Muscle of leg (tissue), 11 donors: ENCODE results near the gene OR4D9. TPM values are rescaled to one million over a fixed set of nuclear protein-coding genes. Genes with fewer than 3 reads are reported as not detected.
A peak's percentile ranks its signal among the peaks of the same experiment; 100 is the strongest.

Source experiments
- DNase-seq: peaks from one replicate; pipeline ENCODE4 v3.0.0; 2013
- H3K27ac ChIP-seq: one replicate; pipeline ENCODE4 v1.5.1; 2013; ENCODE audit warnings: mild to moderate bottlenecking, low read length, control low read depth
- H3K27me3 ChIP-seq: one replicate; pipeline ENCODE4 v1.6.1; 2013; ENCODE audit warnings: low read length; ENCODE audit not compliant: control insufficient read depth, insufficient read depth
- H3K36me3 ChIP-seq: one replicate; pipeline ENCODE4 v1.6.1; 2013; ENCODE audit warnings: low read length; ENCODE audit not compliant: control insufficient read depth, insufficient read depth
- H3K4me1 ChIP-seq: one replicate; pipeline ENCODE4 v1.6.1; 2013; ENCODE audit warnings: low read length; ENCODE audit not compliant: control insufficient read depth, insufficient read depth
- H3K4me3 ChIP-seq: one replicate; pipeline ENCODE4 v1.5.1; 2013; ENCODE audit warnings: low read length, control low read depth
- H3K9me3 ChIP-seq: replicated peaks from 2 replicates; pipeline ENCODE4 v1.6.1; 2013; ENCODE audit warnings: low read depth, low read length; ENCODE audit not compliant: control insufficient read depth
- WGBS: methylation state at CpG from one replicate; pipeline ENCODE4 v1.1.5; 2013; ENCODE audit warnings: missing lambda C conversion rate; ENCODE audit not compliant: insufficient coverage; 5-methylcytosine and 5-hydroxymethylcytosine counted together
- polyA plus RNA-seq, 8 donors: library from polyadenylated mRNA; unstranded; fragments of 120-200 nt; gene quantifications; one replicate each; pipeline versions ENCODE4 v1.2.1 to v1.2.3, GENCODE V29; 2013; ENCODE audit warnings: inconsistent platforms in 1 of 8, low replicate concordance in 1 of 8; ENCODE audit not compliant: insufficient read length in 8 of 8, insufficient read depth in 1 of 8
- total RNA-seq: library from RNA; stranded (reverse); fragments of 120-200 nt; gene quantifications from one replicate; pipeline ENCODE4 v1.2.4, GENCODE V29; 2013

OR4D9 gene
- total and polyA plus RNA-seq, 9 donors = 0.01 to 0.18 (median 0.03) TPM; not detected in 1

GRCh38 chr11:59548309-59548656 lies 36.9 kb downstream of the OR4D9 start:
- no peaks in the 10 kb centered on the region for H3K36me3 ChIP-seq
- H3K9me3 ChIP-seq = no peaks in the 10 kb centered on the region
- no peak overlapping the region for H3K27ac ChIP-seq
- no peak for DNase-seq
- no peaks in the 10 kb centered on the region for H3K27me3 ChIP-seq
- no peaks in the 10 kb centered on the region for H3K4me1 ChIP-seq
- WGBS = no CpG with 5 or more reads among the region's 5 CpGs
- no peak overlapping the region for H3K4me3 ChIP-seq

- H3K27ac ChIP-seq = peak overlapping the region; percentile 95
- no peaks in the 10 kb centered on the region for H3K4me1 ChIP-seq
- peak overlapping the region; percentile 62 for H3K4me3 ChIP-seq
- no peaks in the 10 kb centered on the region for H3K9me3 ChIP-seq
- H3K27me3 ChIP-seq = no peaks in the 10 kb centered on the region
- WGBS = 0% methylated on average over 26 of the region's 31 CpGs
- DNase-seq = peak; percentile 96
- no peaks in the 10 kb centered on the region for H3K36me3 ChIP-seq
Measured at GRCh38 chr11:59550368-59550841, 39.1 kb downstream of the OR4D9 start.

GRCh38 chr11:59550842-59551658 lies 39.7 kb downstream of the OR4D9 start:
- H3K36me3 ChIP-seq = no peaks in the 10 kb centered on the region
- H3K4me3 ChIP-seq = peak overlapping the region; percentile 62
- DNase-seq = peak; percentile 95
- H3K27ac ChIP-seq = peak overlapping the region; percentile 95
- WGBS = 0% methylated on average over 17 of the region's 34 CpGs
- H3K9me3 ChIP-seq = no peaks in the 10 kb centered on the region
- peaks cover 6% of the 10 kb centered on the region for H3K4me1 ChIP-seq
- H3K27me3 ChIP-seq = no peaks in the 10 kb centered on the region

DNA sequence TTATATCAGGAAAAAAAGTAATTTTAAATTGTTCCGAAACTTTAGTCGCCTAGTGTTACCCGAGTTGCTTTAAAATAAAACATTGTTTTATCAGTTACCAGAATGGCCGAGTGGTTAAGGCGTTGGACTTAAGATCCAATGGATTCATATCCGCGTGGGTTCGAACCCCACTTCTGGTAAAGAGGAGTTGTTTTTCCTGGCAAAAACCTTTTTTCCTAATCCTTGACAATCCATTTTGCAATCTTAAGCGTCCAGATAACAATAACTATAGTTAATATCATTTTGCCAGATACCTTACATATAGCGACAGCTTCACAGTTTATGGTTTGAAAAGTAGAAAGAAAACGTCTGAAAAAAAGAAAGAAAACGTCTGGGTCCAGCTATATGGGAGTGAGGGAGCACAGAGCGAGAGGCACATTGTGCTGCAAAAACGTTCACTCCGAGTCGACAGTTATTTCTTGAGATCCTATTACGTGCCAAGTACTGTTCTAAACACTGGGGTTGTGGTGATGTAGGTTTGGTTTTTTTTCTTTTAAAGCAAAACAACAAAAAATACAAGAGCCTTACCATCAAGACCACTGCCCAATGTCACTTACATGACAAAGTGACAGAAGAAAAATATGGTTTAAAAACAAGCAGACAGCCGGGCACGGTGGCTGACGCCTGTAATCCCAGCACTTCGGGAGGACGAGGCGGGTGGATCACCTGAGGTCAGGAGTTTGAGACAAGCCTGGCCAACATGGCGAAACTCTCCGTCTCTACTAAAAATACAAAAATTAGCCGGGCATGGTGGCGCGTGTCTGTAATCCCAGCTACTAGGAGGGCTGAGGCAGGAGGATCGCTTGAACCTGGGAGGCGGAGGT lies 40.6 kb downstream of the OR4D9 start:
- DNase-seq = peak; percentile 87
- H3K27me3 ChIP-seq = no peaks in the 10 kb centered on the region
- H3K27ac ChIP-seq = peak overlapping the region; percentile 95
- peak overlapping the region; percentile 62 for H3K4me3 ChIP-seq
- H3K36me3 ChIP-seq = no peaks in the 10 kb centered on the region
- H3K9me3 ChIP-seq = no peaks in the 10 kb centered on the region
- H3K4me1 ChIP-seq = peaks cover 10% of the 10 kb centered on the region
- WGBS = 14% methylated on average over 9 of the region's 30 CpGs

DNA sequence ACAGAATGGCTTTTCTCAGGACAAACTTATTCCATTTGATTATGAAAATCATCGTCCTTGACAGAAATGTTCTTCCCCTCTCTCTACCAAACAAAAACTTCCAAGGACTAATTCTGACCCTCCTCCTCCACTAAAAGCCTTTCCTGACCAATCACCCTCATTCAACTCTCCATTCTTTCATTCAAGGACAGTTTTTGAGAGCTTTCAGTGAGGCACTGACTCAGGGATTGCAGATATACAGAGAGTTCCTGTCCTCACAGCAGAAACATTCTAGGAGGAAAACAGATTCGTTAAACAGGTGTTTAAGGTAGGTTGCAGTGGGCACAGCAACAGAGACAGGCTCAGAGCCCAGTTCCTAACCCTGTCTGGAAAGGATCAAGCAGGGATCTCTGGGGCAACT lies 41.5 kb downstream of the OR4D9 start:
- Histone ChIP-seq H3K27ac (no peak overlapping the region), H3K27me3 (no peaks in the 10 kb centered on the region), H3K4me3 (no peak overlapping the region), H3K4me1 (peaks cover 10% of the 10 kb centered on the region), H3K9me3 (no peaks in the 10 kb centered on the region), H3K36me3 (no peaks in the 10 kb centered on the region)
- WGBS = 60% methylated on average over 1 of the region's 2 CpGs
- no peak for DNase-seq

GRCh38 chr11:59553323-59553722 lies 42.0 kb downstream of the OR4D9 start:
- no peak for DNase-seq
- H3K4me3 ChIP-seq = no peak overlapping the region
- no peaks in the 10 kb centered on the region for H3K9me3 ChIP-seq
- WGBS = 80% methylated on average over 4 of the region's 21 CpGs
- no peaks in the 10 kb centered on the region for H3K27me3 ChIP-seq
- no peak overlapping the region for H3K27ac ChIP-seq
- no peaks in the 10 kb centered on the region for H3K36me3 ChIP-seq
- peaks cover 12% of the 10 kb centered on the region for H3K4me1 ChIP-seq

DNA sequence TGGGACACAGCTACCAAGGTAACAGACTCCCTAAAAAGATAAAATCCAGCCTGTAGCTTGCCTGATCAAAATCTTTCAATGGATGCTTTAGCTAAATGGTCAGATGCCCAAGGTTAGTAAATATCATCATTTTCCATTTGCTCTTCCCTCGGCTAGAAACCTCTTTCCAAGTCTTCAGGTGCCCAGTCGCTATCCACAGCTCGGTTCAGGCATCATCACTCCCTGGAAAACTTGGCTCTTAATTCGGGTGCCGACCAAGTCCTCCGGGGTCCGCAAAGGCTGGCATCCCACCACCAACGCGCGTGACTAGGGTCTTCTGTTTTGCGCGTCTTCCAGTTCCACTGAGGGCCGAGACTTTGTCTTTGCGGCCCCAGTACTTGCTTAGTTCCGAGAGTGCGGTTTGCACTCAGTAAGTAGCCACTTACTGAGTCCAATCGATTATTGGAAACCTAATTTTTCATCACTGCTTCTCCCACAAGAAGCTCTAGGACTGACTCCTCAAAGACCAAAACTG lies 44.3 kb downstream of the OR4D9 start:
- Histone ChIP-seq H3K36me3 (no peaks in the 10 kb centered on the region), H3K27me3 (peaks cover 7% of the 10 kb centered on the region), H3K4me1 (peaks cover 16% of the 10 kb centered on the region), H3K27ac (peak overlapping the region; percentile 89), H3K4me3 (peak overlapping the region; percentile 63), H3K9me3 (no peaks in the 10 kb centered on the region)
- 4% methylated on average over 17 of the region's 17 CpGs for WGBS
- no peak for DNase-seq

GRCh38 chr11:59556115-59556916 lies 45.0 kb downstream of the OR4D9 start:
- peak overlapping the region; percentile 63 for H3K4me3 ChIP-seq
- peaks cover 19% of the 10 kb centered on the region for H3K4me1 ChIP-seq
- H3K36me3 ChIP-seq = no peaks in the 10 kb centered on the region
- peak overlapping the region; percentile 89 for H3K27ac ChIP-seq
- peaks cover 7% of the 10 kb centered on the region for H3K27me3 ChIP-seq
- WGBS = under 1% methylated on average over 15 of the region's 30 CpGs
- peak; percentile 87 for DNase-seq
- no peaks in the 10 kb centered on the region for H3K9me3 ChIP-seq

GRCh38 chr11:59556917-59557348 lies 45.6 kb downstream of the OR4D9 start:
- peaks cover 19% of the 10 kb centered on the region for H3K4me1 ChIP-seq
- H3K27ac ChIP-seq = peak overlapping the region; percentile 89
- 0% methylated on average over 3 of the region's 13 CpGs for whole genome bisulfite sequencing
- H3K9me3 ChIP-seq = no peaks in the 10 kb centered on the region
- H3K36me3 ChIP-seq = no peaks in the 10 kb centered on the region
- H3K27me3 ChIP-seq = peaks cover 7% of the 10 kb centered on the region
- DNase-seq = peak; percentile 43
- no peak overlapping the region for H3K4me3 ChIP-seq
